HepG2 (cell line): ENCODE data around the gene CLCA1. TPM values are rescaled to one million over a fixed set of nuclear protein-coding genes. Genes with fewer than 3 reads are reported as not detected.

ENCODE experiments used
- ATAC-seq: fragments of 200-7000 bp; cut with Tn5 transposase; 3 replicates; pipeline ENCODE4 v1.9.1; 2020; ENCODE audit warnings: mild to moderate bottlenecking, moderate library complexity
- BruUV-seq: library from RNA; stranded (reverse); fragments of 400-500 nt; replicated peaks from 2 replicates; lab custom pipeline; 2021; lab: Mats Ljungman, UMichigan
- CTCF ChIA-PET: fragments of 300-600 bp; formaldehyde crosslinking; extraction: SDS; loops from one replicate; lab custom pipeline; 2021; ENCODE audit warnings: low total read pairs, inconsistent platforms, low intra/inter-chr PET ratio; lab: Yijun Ruan, JAX
- POLR2A ChIA-PET: fragments of 350-600 bp; sonication (Branson Sonifier 250); formaldehyde crosslinking; loops from one replicate; lab custom pipeline; 2020; ENCODE audit warnings: antibody characterized with exemption, inconsistent platforms; lab: Yijun Ruan, JAX
- DNase-seq: peaks from one replicate; pipeline ENCODE4 v3.0.0-alpha.2; 2015; ENCODE audit warnings: low spot score
- FAIRE-seq: peaks from 3 replicates; lab custom pipeline; 2011; peaks lifted over from hg19 to GRCh38; lab: Jason Lieb, UNC
- H2AFZ ChIP-seq: one replicate; pipeline ENCODE4 v1.6.1; 2011; ENCODE audit warnings: low read length, inconsistent platforms
- H3K27ac ChIP-seq: fragments of 300-600 bp; 3 replicates; pipeline ENCODE4 v1.8.0; 2011; ENCODE audit warnings: mixed run types, mild to moderate bottlenecking, mixed read lengths, low read length, inconsistent platforms; ENCODE audit not compliant: insufficient read depth; ENCODE audit errors: extremely low read length
- H3K27me3 ChIP-seq, 2 experiments: fragments of 200-600 bp in 1 of 2; 2 replicates in 1 of 2; 3 replicates in 1 of 2; pipeline versions ENCODE4 v1.6.0 to v1.8.0; 2011; ENCODE audit warnings: low read length in 2 of 2, mild to moderate bottlenecking in 2 of 2, moderate library complexity in 2 of 2, inconsistent platforms in 1 of 2; ENCODE audit not compliant: insufficient read depth in 2 of 2, control insufficient read depth in 1 of 2
- H3K36me3 ChIP-seq, 2 experiments: fragments of 200-600 bp in 1 of 2; replicated peaks in 1 of 2; 2 replicates in 1 of 2; 3 replicates in 1 of 2; pipeline versions ENCODE4 v1.5.1 to v1.8.0; 2011; ENCODE audit warnings: low read length in 2 of 2, inconsistent platforms in 1 of 2; ENCODE audit not compliant: insufficient read depth in 2 of 2, control insufficient read depth in 1 of 2
- H3K4me1 ChIP-seq: 2 replicates; pipeline ENCODE4 v1.5.1; 2012; ENCODE audit warnings: low read length, inconsistent platforms; ENCODE audit not compliant: insufficient read depth
- H3K4me2 ChIP-seq: 2 replicates; pipeline ENCODE4 v1.6.0; 2011; ENCODE audit warnings: low read depth, low read length, inconsistent platforms
- H3K4me3 ChIP-seq, 3 experiments: fragments of 200-600 bp in 1 of 3; sonication (generic), shearing (Covaris generic) in 1 of 3; replicated peaks in 1 of 3; 2 replicates each; pipeline ENCODE4 v1.5.1; 2011 to 2016; ENCODE audit warnings: low read length in 3 of 3, inconsistent platforms in 2 of 3, low read depth in 2 of 3, mild to moderate bottlenecking in 2 of 3, control low read depth in 1 of 3, mixed read lengths in 1 of 3; ENCODE audit not compliant: insufficient read depth in 1 of 3
- H3K79me2 ChIP-seq: one replicate; pipeline ENCODE4 v1.6.1; 2011; ENCODE audit warnings: low read length, inconsistent platforms; ENCODE audit not compliant: insufficient read depth
- H3K9ac ChIP-seq: 2 replicates; pipeline ENCODE4 v1.6.0; 2011; ENCODE audit warnings: mild to moderate bottlenecking, low read depth, low read length, inconsistent platforms; ENCODE audit not compliant: insufficient read depth
- H3K9me3 ChIP-seq: 2 replicates; pipeline ENCODE4 v1.5.1; 2012; ENCODE audit warnings: mild to moderate bottlenecking, low read length
- H4K20me1 ChIP-seq: 2 replicates; pipeline ENCODE4 v1.6.0; 2011; ENCODE audit warnings: inconsistent platforms, mild to moderate bottlenecking, low read length, moderate library complexity; ENCODE audit not compliant: insufficient read depth
- ATAD3A ChIP-seq: sonication (generic); formaldehyde crosslinking; IDR thresholded peaks from 2 replicates; pipeline ENCODE4 v1.4.0; 2020; ENCODE audit warnings: missing genetic modification reagents
- BCL6 ChIP-seq: IDR thresholded peaks from 2 replicates; pipeline ENCODE4 v1.6.1; 2016; ENCODE audit warnings: missing genetic modification reagents, missing compliant biosample characterization
- CEBPB ChIP-seq: IDR thresholded peaks from 2 replicates; pipeline ENCODE4 v1.6.1; 2011; ENCODE audit warnings: low read depth, low read length, improper control_type of control experiment, borderline replicate concordance
- CENPX ChIP-seq: sonication (generic); formaldehyde crosslinking; IDR thresholded peaks from 2 replicates; pipeline ENCODE4 v1.9.0; 2021; ENCODE audit warnings: mild to moderate bottlenecking, missing genetic modification reagents, moderate library complexity
- HNF4G ChIP-seq, 2 experiments: sonication (generic) in 1 of 2; formaldehyde crosslinking in 1 of 2; IDR thresholded peaks; 2 replicates each; pipeline versions ENCODE4 v1.4.0 to v1.6.1; 2011 to 2020; ENCODE audit warnings: borderline replicate concordance in 2 of 2, low read depth in 2 of 2, mild to moderate bottlenecking in 2 of 2, low read length in 1 of 2, missing genetic modification reagents in 1 of 2, moderate library complexity in 1 of 2
- KDM6A ChIP-seq: IDR thresholded peaks from 2 replicates; pipeline ENCODE4 v1.6.1; 2016; ENCODE audit warnings: low read depth
- LCORL ChIP-seq, 2 experiments: fragments of 450-650 bp in 1 of 2; sonication (generic) in 1 of 2; formaldehyde crosslinking in 1 of 2; IDR thresholded peaks; 2 replicates each; pipeline versions ENCODE4 v1.5.0 to v1.6.1; 2017 to 2020; ENCODE audit warnings: antibody characterized with exemption in 1 of 2, missing genetic modification reagents in 1 of 2
- SALL2 ChIP-seq: sonication (generic); formaldehyde crosslinking; IDR thresholded peaks from 2 replicates; pipeline ENCODE4 v1.8.1; 2023; ENCODE audit warnings: mild to moderate bottlenecking, missing genetic modification reagents, inconsistent platforms
- ZNF234 ChIP-seq: sonication (generic); formaldehyde crosslinking; conservative IDR thresholded peaks from 2 replicates; pipeline ENCODE4 v1.5.1; 2020; ENCODE audit warnings: mild to moderate bottlenecking, missing genetic modification reagents
- WGBS: methylation state at CpG from one replicate; pipeline ENCODE4 v1.1.6; 2017; ENCODE audit warnings: low lambda C conversion rate; 5-methylcytosine and 5-hydroxymethylcytosine counted together
- in situ Hi-C: cut with HindIII; loops from 2 replicates; pipeline ENCODE4 v1.10.0; 2017; ENCODE audit warnings: low pct_unique_long_range_greater_than_20kb; ENCODE audit not compliant: extremely low pct_ligation_motif_present
- intact Hi-C: fragments of 100-400 bp; cut with micrococcal nuclease; formaldehyde crosslinking; loops from one replicate; pipeline ENCODE4 v1.10.0; 2022; ENCODE audit not compliant: unreplicated experiment
- polyA plus RNA-seq, 8 experiments: library from polyadenylated mRNA; depleted of rRNA in 3 of 8; stranded (reverse) in 7 of 8; unstranded in 1 of 8; fragments of >200 nt; fragmentation: Illumina TruSeq in 4 of 8; extraction: Trizol in 4 of 8; gene quantifications; 2 replicates each; pipeline versions ENCODE4 v1.2.1 to v1.2.3, GENCODE V29; 2011 to 2016; ENCODE audit warnings: low read depth in 4 of 8, missing spikeins in 1 of 8, mixed read lengths in 1 of 8; ENCODE audit not compliant: insufficient read depth in 1 of 8
- total RNA-seq, 5 experiments: library from RNA; depleted of rRNA; stranded (reverse); fragments of >200 nt; fragmentation: Illumina TruSeq; extraction: Trizol; gene quantifications; 2 replicates each; pipeline ENCODE4 v1.2.3, GENCODE V29; 2016; ENCODE audit warnings: low read depth in 1 of 5
- TF ChIP-seq, protein P1 (sequence below): sonication (generic); formaldehyde crosslinking; IDR thresholded peaks from 2 replicates; pipeline ENCODE4 v1.8.0; 2022; ENCODE audit warnings: mild to moderate bottlenecking, missing genetic modification reagents, moderate library complexity

Gene CLCA1
- total and polyA plus RNA-seq, 2 of the 13 experiments (the other 11 are each of a cell fraction or from before 2014, with no cell fraction given): not detected

DNA sequence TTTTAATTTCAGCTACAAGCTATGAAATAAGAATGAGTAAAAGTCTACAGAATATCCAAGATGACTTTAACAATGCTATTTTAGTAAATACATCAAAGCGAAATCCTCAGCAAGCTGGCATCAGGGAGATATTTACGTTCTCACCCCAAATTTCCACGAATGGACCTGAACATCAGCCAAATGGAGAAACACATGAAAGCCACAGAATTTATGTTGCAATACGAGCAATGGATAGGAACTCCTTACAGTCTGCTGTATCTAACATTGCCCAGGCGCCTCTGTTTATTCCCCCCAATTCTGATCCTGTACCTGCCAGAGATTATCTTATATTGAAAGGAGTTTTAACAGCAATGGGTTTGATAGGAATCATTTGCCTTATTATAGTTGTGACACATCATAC lies 13.7 kb upstream of the CLCA1 start:
- in situ Hi-C loops: no loop called here

DNA sequence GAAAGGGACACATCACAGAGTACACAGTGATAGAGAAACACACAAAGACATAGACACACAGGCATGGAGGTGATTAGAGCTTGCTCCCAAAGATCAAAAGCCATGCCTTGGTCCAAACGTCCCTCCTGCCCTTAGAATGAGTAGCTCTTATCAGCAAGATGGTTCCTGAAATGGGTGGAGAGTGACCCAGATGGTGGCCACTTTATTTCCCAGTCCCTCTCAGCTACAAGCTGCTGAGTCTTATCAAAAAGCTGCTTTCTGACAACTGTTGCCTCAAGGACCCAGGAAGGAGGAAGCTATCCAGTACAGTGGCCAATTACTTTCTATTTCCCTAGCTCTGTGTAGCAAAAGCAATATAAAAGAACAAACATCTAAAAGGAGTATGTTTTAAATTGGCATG lies 7.7 kb upstream of the CLCA1 start:
- 0% methylated on average over 1 of the region's 1 CpG for WGBS
- Histone ChIP-seq H2AFZ (no peak overlapping the region), H3K79me2 (no peaks in the 10 kb centered on the region), H3K4me1 (no peaks in the 10 kb centered on the region), H3K4me2 (no peak overlapping the region), H3K27ac (no peak overlapping the region), H4K20me1 (no peaks in the 10 kb centered on the region), H3K27me3 (no peaks in the 10 kb centered on the region), H3K9me3 (no peaks in the 10 kb centered on the region), H3K4me3 (no peak overlapping the region), H3K9ac (no peak overlapping the region), H3K36me3 (no peaks in the 10 kb centered on the region)
- ChIA-PET POLR2A (no interaction called here), CTCF (no interaction called here)
- TF ChIP-seq ATAD3A (CRISPR knock-in tag): no peak
- FAIRE-seq (no peak), DNase-seq (no peak), ATAC-seq (no peak)
- BruUV-seq: no TSS peak
- intact Hi-C loops (no loop called here), in situ Hi-C loops (no loop called here)

More for the DNA sequence above, 13.7 kb upstream of the CLCA1 start:
- DNase-seq: no peak
- H3K4me3 ChIP-seq: no peak overlapping the region
- no TSS peak for BruUV-seq
- TF ChIP-seq ZNF234 (CRISPR knock-in tag) (no peak), HNF4G (IDR thresholded peaks at IDR 0.05; ENCODE audit: borderline replicate concordance, low read depth, low read length) (no peak), HNF4G (CRISPR knock-in tag; IDR thresholded peaks at IDR 0.05; ENCODE audit: borderline replicate concordance, low read depth) (no peak), BCL6 (CRISPR knock-in tag) (no peak), SALL2 (CRISPR knock-in tag) (no peak), CENPX (CRISPR knock-in tag) (no peak), CEBPB (peak; percentile 23; the same call in 1 of the 2 replicates), KDM6A (no peak), LCORL (IDR thresholded peaks at IDR 0.05) (no peak), LCORL (CRISPR knock-in tag; IDR thresholded peaks at IDR 0.05) (no peak)
- TF ChIP-seq, protein P1, sequence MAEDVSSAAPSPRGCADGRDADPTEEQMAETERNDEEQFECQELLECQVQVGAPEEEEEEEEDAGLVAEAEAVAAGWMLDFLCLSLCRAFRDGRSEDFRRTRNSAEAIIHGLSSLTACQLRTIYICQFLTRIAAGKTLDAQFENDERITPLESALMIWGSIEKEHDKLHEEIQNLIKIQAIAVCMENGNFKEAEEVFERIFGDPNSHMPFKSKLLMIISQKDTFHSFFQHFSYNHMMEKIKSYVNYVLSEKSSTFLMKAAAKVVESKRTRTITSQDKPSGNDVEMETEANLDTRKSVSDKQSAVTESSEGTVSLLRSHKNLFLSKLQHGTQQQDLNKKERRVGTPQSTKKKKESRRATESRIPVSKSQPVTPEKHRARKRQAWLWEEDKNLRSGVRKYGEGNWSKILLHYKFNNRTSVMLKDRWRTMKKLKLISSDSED (CRISPR knock-in tag): no peak
- H2AFZ ChIP-seq: no peak overlapping the region
- ATAC-seq: no peak
- FAIRE-seq: no peak
- H3K36me3 ChIP-seq: no peaks in the 10 kb centered on the region
- no peaks in the 10 kb centered on the region for H3K79me2 ChIP-seq
- H3K27me3 ChIP-seq: no peaks in the 10 kb centered on the region
- no peaks in the 10 kb centered on the region for H4K20me1 ChIP-seq
- H3K9me3 ChIP-seq: no peaks in the 10 kb centered on the region
- H3K27ac ChIP-seq: no peak overlapping the region
- intact Hi-C loops: no loop called here
- ChIA-PET POLR2A (no interaction called here), CTCF (no interaction called here)
- no peak overlapping the region for H3K9ac ChIP-seq
- 2% methylated on average over 5 of the region's 5 CpGs for WGBS
- no peak overlapping the region for H3K4me2 ChIP-seq
- no peaks in the 10 kb centered on the region for H3K4me1 ChIP-seq
